D341Med (cell line): Measurements from ENCODE around the gene MAP6.

Experiments used
- DNase-seq: peaks from one replicate; pipeline ENCODE4 v3.0.0; 2012; ENCODE audit warnings: low spot score

MAP6 gene

DNA sequence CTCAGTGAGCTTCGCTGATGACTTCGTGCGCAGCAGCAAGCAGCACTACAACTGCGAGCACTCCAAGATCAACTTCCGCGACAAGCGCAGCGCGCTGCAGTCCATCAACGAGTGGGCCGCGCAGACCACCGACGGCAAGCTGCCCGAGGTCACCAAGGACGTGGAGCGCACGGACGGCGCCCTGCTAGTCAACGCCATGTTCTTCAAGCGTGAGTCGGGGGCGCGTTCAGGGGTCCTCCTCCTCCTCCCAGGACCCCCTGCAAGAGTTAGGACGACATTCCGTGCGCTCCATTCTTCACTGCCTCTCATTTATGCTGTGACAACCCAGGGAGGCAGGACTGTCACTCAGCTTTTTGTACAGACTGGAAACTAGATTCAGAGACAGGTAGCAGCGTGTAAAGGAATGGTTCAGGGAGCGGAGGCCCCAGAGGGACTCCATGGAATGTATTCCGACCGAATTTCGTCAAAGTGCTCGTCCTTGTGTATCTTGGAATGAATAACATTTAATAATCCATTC is 102.0 kb downstream of the MAP6 start:
- DNase-seq, result no peak

DNA sequence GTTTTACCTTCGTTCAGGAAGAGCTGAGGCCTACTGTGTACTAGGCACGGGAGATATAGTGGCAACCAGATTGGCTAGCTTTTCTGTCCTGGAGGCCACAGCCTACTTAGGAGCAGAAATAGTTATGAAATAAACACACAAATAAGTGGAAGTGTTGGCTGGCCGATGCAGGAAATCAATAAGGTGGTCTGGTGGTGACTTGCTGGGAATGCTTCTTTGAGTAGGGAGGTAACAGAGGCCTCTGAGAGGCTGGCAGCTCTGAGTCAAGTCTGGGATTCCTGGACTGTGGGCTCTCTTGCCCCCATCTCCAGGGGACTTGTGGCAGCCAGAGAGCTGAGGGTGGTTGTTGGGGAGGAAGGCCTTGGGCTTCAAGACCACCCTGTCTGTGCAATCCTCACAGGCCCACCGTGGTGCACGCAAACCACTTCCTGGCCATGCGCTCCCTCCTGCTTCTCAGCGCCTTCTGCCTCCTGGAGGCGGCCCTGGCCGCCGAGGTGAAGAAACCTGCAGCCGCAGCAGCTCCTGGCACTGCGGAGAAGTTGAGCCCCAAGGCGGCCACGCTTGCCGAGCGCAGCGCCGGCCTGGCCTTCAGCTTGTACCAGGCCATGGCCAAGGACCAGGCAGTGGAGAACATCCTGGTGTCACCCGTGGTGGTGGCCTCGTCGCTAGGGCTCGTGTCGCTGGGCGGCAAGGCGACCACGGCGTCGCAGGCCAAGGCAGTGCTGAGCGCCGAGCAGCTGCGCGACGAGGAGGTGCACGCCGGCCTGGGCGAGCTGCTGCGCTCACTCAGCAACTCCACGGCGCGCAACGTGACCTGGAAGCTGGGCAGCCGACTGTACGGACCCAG is 102.7 kb downstream of the MAP6 start:
- no peak for DNase-seq

DNA sequence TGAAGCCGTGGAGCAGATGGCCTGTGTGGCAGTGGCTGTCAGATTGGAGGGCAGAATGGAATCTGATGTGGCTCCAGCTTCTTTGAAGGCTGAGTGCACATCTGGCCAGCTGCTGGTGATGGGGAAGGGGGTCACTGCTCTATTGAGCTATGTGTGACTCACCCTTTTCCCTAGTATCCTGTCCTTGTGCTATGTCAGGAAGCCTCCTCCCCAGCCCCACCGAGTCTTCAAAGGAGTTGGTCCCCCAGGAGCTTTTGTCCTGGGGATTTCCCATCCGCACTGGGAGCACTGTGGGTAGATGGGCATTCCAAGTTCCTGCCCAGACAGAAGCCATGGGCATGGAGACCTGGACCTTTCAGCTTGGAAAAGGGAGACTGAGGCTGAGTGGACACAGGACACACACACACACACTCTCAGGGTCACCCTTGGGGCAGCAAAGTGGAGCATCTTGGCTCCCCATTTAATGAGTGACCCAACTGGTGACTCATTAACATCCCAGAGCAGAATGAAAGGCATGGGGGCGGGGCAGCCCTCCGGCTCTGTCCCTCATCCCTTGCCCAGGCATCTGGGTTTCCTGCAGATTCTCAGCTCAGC is 103.5 kb downstream of the MAP6 start:
- no peak for DNase-seq

DNA sequence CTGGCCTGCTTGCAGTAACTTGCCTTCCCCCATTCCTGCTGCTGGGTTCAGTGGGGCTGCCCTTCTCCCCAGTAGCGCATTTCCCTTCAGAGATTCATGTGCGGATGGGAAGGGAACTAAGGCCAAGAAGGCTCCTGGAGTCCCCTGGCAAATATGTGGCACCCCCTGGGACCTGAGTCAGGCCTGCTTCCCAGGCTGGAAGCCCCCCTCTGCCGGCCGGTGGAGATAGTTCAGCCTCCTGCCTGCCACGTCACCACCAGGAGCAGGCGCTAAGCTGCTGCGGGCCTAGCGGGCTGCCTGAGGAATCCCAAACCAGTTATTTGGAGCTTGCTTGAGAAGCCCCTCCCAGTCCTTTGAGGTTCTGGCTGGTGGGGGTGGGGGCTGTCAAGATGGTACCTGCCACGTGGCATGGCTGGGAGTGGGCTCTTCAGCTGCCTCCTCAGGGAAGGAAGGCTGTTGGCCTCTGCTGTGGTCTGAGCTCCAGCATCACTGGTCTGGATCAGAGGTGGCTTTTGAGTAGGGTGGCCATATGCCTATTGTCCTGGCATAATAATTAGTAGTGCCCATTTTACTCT is 104.8 kb downstream of the MAP6 start:
- no peak for DNase-seq

DNA sequence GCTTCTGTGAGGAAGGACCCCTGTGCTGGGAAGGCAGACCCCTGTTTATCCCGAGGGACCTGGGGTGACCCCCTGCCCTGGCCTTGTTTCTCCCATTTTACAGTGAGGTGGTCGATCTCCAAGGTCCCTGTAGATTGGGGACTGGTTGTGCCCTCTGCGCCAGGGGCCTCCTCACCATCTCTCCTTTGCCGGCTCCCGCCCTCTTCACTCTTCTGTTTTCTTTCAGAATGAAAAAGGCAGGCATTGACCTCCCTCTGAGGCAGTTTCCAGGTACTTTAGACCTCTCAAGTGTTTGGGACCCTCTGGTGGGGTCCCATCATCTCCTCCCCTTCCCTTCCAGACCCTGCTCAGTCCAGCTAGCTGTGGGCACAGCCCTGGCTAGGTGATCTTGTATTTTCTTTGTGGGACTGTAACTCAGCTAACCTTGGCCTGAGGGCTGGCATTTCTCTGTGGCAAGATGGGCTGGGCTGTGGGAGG is 105.3 kb downstream of the MAP6 start:
- no peak for DNase-seq

DNA sequence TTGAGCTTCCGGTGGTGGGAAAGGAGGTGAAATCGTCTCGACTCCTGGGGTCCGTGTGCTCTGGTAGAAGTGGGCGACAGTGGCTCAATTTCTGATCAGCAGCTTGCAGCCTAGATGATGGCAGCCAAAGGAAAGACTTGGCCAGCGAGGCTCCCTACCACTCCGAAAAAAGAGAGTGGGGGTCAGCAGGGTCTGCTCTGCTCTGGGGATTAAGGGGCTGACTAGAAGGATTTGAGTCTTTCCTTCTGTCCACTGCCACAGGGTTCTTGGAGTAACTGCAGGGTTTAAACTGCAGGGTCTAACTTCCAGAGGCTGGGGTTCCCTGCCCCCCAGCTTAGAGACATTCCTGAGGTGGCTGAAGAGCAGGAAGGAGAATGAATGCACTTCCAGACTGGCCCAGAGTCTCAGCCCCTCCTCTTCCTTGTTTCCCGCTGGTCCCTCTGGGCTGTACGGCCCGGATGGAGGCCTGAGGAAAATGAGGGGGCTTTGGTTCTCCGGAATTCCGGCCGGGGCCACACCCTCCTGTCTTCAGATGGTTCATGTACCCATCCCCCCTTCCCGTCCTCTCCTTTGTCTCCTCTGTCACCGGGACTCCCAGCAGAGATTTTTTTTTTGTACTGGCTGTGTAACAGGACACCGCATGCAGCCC is 105.9 kb downstream of the MAP6 start:
- DNase-seq, result no peak

DNA sequence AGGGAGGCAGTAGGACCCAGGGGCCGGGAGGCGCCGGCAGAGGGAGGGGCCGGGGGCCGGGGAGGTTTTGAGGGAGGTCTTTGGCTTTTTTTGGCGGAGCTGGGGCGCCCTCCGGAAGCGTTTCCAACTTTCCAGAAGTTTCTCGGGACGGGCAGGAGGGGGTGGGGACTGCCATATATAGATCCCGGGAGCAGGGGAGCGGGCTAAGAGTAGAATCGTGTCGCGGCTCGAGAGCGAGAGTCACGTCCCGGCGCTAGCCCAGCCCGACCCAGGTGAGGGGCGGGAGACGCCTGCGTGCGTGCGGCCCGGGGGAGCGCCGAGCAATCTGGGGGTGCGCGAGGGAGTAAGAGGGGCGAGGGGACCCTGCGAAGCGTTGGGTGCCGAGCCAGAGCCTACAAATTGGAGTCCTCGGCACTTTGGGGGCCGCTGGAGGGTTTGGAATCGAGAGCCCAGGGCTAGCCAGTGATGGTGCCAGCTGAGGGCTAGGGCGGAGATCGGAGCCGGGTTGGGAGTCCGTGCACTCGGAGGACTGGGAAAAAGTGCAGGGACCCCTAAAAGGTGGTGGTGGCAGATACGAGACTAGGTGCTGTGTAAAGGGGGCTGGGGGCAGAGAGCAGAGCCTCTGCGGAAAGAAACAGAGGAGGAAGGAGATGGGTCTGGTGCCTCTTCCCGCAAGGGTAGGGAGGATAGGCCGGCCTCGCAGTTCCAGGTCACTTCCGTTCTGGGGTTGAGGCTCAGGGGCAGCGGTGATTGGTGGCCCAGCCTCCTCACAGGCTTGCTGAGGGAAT is 106.6 kb downstream of the MAP6 start, which contains the start of gene SERPINH1:
Gene SERPINH1, plus strand, starts transcription at position 206 of the 788 bp plus-strand sequence. CDS start 4,097 bp downstream, outside the sequence.
- DNase-seq, result peak; percentile 67

DNA sequence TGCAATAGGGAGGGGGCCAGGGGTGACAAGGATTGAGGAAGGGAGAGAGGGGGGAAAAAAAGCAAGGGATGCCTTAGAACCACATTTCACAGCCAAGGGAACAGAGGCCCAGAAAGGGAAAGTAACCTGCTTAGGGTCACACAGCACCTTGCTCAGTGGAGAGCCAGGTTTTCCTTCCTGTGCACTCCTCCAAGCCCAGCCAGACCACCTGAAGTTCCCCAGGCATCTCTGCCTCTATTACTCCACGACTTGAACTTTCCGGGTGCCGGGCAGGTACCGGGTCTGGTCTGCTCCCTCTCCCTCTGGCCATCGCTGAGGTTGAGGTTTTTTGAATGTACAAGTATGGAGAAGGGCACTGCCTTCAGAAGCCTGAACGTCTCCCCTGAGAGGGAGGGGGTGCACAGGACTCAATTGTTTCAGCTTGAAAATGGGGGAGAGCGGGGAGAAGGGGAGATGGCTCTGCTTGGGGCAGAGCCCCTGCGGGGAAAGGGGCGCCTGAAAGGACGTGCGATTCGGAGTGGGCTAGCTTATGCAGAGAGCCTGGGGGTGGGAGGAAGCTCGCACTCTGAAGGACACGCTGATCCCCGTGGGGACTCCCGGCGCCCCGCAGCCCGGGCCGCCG is 107.3 kb downstream of the MAP6 start:
- no peak for DNase-seq

DNA sequence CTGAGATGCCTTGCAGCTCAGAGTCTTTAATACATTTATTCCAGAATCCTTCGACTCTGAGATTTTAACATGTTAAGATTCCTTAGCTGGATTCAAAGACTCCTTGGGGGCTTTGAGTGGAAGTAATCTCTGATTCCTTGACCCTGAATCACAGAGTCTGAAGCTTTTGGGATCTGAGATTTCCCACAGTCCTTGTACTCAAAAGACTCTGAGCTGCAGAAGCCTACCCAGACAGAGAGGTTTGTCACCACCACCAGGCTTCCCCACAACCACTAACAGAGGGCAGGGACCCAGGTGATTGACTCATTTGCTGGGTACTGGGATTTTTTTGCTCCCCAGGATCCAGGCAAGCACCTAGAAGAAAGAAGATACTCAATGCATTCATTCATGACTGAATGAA is 108.2 kb downstream of the MAP6 start:
- no peak for DNase-seq

DNA sequence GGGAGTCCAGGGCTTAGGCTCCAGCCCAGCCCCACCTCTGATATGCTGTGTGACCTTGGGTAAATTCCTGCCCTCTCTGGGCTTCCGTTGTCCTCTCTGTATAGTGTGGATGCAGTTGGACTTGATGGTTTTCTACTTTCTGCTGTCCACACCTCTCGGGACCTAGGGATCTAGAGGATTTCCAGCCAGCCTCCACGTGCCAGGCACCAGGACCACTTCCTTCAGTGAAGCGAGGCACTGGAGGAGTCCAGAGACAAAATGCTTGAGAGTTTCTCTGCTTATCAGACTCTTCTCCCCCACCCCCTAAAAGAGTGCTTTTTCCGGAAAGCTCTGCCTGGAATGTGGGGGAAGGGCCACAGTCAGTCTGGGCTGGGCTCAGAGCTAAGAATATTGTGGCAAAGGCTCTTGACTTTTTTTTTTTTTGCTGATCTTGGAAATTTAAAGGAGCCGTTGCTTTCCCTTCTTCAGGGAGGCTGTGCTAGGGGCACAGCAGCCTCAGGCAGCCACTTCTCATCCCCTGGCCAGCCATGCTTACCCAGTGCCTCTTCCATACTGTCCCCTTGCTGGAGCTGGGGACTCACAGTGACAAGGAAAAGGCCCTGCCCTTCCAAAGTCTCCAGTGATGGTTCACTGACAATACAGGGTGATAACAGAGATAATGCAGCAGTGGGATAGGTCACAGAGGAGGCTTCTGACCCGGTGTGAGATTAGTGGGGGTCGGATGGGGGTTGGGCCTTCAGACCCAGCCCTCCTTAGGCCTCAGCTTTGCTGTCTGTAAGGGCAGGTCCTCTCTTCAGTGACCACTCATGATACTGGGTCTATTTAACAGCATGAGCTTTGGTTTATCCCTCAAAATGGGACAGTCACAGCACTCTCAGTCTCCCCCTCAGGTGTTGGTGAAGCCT is 109.6 kb downstream of the MAP6 start:
- no peak for DNase-seq

DNA sequence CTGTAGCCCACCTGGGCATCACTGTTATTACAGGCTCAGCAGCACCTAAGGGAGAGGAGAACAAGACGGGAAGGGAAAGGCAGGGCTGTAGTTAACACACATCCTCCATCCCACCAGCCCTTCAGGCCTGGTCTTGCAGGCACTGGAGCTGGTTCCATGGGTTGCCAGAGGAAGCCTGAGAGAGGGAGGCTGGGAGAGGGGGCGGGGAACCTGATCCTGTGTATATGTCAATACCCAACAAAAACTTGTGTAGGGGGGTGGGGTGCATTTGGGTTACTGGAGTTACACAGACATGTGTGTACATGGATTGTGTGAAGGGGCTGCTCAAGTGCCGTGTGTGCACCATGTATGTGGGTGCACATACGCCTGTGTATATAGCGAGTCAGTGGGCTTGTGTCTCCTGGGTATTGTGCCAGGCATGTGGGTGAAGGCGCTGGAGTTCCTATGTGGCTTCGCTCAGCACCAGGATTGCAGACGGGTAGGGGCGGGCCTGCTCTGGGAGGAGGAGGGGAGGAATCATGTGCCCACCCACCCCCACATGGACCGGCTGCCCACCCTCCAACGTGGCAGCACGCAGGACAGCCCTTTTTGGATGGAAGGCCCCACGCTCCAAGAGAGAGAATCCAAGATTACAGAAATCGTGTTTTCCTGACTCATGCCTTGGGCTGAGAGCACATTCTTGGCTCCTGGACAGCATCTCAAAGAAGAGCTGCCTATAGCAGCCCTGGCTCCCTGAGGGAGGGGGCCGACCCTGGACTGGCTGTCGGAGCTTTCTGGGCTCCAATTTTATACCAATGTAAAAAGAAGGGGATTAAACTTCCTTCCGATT is 111.0 kb downstream of the MAP6 start:
- DNase-seq, result no peak

DNA sequence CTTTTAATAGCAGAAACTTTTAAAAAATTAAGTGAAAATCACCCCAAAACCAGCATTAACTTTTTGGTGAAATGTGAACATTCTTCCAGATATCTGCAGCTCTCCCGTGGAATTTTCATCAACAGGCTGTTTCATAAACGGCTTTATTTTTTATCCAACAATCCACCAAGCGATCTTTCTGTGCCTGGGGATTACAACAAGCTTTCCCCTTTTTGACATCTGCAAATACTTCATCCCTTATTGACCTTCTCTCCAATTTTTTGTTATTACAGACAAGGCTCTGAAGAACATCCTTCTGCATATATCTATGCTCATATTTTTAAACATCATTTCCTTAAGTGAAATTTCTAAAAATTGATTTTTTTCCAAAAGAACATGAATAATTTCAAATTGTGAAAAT is 112.6 kb downstream of the MAP6 start:
- no peak for DNase-seq

DNA sequence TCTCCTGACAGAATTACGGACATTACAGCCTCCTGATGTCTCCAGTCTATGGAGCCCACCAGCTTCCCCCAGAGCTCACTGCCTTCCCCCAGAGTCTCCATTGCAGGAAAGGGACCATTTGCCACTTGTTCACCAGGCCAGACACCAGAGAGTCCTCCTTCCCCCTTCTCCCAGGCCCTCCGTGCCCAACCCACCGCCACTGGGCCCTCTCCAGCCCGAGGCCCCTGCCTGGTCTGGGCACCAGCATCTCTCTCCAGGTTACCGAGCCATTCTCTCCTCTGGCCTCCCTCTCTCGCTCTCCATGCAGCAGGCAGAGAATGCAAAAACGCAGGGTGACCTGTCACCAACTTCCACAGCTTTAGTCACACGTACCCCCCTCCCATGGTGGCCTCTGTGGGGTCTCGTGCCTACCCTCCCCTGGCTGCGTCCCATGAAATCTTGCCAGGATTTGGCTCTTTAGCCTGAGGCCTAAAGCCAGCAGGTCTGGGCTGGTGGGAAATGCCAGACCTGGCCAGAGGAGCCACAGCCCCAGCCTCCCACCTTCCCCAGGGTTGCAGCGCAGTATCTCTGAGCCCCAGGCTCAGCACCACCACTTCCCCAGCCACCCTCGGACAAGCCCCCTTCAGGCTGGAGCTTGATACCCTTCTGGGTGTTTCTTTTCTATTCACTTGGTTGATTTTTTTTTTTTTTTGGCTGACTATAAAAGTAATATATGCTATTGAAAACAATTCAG is 113.6 kb downstream of the MAP6 start:
- no peak for DNase-seq

DNA sequence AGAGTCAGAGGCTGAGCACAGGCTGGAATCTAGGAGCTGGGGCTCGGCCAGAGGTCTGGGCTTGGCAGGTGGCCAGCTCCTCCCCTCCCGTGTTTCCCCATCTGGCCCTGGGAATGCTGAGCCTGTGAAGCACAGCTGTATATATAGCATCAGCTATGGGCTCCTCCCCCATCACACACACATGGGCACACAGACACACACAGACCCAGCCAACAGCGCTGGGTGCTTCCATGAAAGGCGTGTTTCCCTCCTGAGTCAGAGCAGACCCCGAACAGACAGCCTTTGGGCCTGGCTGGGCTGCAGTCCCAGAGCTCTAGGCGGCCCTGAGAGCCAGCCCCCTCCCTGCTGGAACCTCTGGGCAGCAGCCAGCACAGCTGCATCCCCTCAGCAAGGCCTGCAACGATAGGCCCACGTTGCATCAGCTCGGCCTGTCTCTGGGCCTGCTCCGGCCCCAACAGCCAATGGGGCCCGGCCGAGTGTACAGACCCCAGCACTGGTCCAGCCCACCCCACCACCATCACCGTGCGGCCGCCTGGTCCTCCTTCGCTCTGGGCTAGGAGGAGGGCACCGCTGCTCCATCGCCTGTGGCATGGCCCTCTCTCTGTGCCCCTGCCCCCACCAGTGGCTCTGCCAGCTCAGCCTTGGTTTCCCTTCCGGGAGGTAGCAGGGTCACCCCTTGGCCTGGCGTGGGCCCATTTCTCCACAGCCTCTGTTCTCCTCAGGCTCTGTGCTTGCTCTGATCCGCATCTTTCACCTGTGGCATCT is 114.4 kb downstream of the MAP6 start:
- no peak for DNase-seq

DNA sequence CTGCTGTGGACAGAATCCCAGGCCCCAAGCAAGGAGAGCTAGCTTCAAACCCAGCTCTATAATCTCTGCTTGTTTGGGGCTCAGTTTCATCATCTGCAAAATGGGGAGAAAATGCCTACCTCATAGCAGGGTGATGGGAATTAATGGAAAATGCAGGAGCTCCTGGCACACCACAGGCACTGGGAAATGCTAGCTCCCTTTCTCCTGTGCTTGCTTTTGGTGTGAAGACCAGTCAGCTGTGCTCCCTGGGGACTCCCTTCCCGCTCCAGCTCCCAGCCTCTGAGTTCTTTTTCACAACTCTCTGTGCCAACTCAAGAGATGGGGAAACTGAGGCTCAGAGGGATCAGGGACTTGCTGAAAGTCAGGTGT is 115.0 kb downstream of the MAP6 start:
- no peak for DNase-seq

DNA sequence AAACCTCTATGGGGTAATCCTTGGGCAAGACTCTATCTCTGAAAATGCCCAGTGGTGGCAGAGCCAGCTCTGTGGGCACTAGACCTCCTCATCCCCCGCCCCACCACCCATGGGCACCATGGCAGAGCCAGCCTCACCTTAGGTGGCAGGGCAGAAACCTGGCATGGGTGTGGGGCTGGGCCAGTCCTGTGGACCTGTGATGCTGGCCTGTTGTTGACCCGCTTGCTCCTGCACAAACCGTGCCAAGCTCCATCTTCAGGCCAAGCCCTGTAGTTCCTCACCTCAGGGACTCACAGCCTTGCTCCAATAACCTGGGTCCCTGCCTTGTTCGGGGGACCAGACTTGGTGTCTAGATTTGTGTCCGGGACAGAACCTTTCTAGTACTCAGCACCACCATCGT is 115.7 kb downstream of the MAP6 start:
- DNase-seq, result no peak

DNA sequence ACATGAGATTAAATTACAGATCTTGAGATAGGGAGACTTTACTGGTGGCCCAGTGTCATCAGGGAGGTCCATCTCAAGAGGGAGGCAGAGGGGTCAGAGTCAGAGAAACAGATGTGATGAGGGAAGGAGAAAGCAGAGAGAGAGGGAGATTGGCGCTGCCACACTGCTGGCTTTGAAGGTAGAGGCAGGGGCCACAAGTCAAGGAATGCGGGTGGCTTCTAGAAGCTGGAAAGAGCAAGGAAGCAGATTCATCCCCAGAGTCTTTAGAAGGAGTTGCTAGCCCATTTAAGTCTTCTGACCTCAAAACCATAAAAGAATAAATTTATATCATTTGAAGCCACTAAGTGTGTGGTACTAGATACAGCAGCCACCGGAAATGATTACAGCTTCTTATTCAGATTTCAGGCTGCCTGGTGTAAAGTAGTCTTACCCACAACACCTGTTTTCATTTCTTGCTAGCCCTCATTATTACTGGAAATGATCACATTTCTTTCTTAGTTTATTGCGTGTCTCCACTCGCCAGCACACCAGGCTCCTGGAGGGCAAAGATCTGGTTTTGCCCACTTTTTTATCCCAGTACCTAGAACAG is 119.4 kb downstream of the MAP6 start:
- no peak for DNase-seq
